PC-3 (cell line): ENCODE data around the gene GRIN2D.

ENCODE experiments used
- CTCF ChIP-seq: fragments of 300-600 bp; sonication (generic); conservative IDR thresholded peaks from 2 replicates; pipeline ENCODE4 v1.5.1; 2017; ENCODE audit warnings: antibody characterized with exemption, low read depth, mild to moderate bottlenecking, low read length
- EZH2 ChIP-seq: fragments of 300-600 bp; sonication (generic); IDR thresholded peaks from one replicate; pipeline ENCODE4 v1.6.1; 2017; ENCODE audit warnings: antibody characterized with exemption, mild to moderate bottlenecking, low read length; ENCODE audit not compliant: unreplicated experiment
- EZH2phosphoT487 ChIP-seq: fragments of 300-600 bp; sonication (generic); IDR thresholded peaks from 2 replicates; pipeline ENCODE4 v1.6.1; 2018; ENCODE audit warnings: mild to moderate bottlenecking, antibody characterized with exemption, low read length, borderline replicate concordance

GRCh38 chr19:48433337-48433736 lies 39.9 kb downstream of the GRIN2D start:
- TF ChIP-seq CTCF (no peak), EZH2phosphoT487 (no peak), EZH2 (no peak)
